Subcutaneous adipose tissue (tissue), 4 donors: ENCODE results near the gene SCN4B. TPM values are rescaled to one million over a fixed set of nuclear protein-coding genes. Genes with fewer than 3 reads are reported as not detected.

Experiments used
- CTCF ChIP-seq: fragments of 450-650 bp; IDR thresholded peaks from one replicate; pipeline ENCODE4 v1.5.1; 2016; ENCODE audit warnings: low read depth, mild to moderate bottlenecking, control low read depth, antibody characterized with exemption, moderate library complexity
- total RNA-seq, 4 donors: library from RNA; depleted of rRNA; stranded (reverse); fragments of >200 nt; gene quantifications; one replicate each; pipeline ENCODE4 v1.1.0, GENCODE V29; 2016

Gene SCN4B
- total RNA-seq, 4 donors from 2014 or later: 1.0 to 5.7 (median 3.2) TPM

GRCh38 chr11:118126082-118126838 lies 26.4 kb downstream of the SCN4B start:
- no peak for TF ChIP-seq CTCF

- no peak for TF ChIP-seq CTCF
Measured at GRCh38 chr11:118124929-118125535, 27.6 kb downstream of the SCN4B start.

- no peak for TF ChIP-seq CTCF
Measured at GRCh38 chr11:118120793-118121192, 31.8 kb downstream of the SCN4B start.

- no peak for TF ChIP-seq CTCF
Measured at GRCh38 chr11:118117790-118118601, 34.6 kb downstream of the SCN4B start.

- TF ChIP-seq CTCF: no peak
Measured at GRCh38 chr11:118115048-118115447, 37.6 kb downstream of the SCN4B start.

- TF ChIP-seq CTCF: no peak
Measured at GRCh38 chr11:118114266-118114665, 38.4 kb downstream of the SCN4B start.
